HepG2 (cell line): ENCODE results near the gene SLC38A3. TPM values are rescaled to one million over a fixed set of nuclear protein-coding genes. Genes with fewer than 3 reads are reported as not detected.

Experiments used
- DDIT3 ChIP-seq: sonication (generic); formaldehyde crosslinking; IDR thresholded peaks from 2 replicates; pipeline ENCODE4 v1.4.0; 2020; ENCODE audit warnings: mild to moderate bottlenecking, missing genetic modification reagents
- ETS1 ChIP-seq: sonication (generic); formaldehyde crosslinking; IDR thresholded peaks from 2 replicates; pipeline ENCODE4 v1.4.0; 2020; ENCODE audit warnings: missing genetic modification reagents
- GATAD1 ChIP-seq: IDR thresholded peaks from 2 replicates; pipeline ENCODE4 v1.6.1; 2016; ENCODE audit warnings: missing genetic modification reagents, missing compliant biosample characterization
- HHEX ChIP-seq: IDR thresholded peaks from 2 replicates; pipeline ENCODE4 v1.6.1; 2016; ENCODE audit warnings: control low read depth
- HMG20B ChIP-seq: conservative IDR thresholded peaks from 2 replicates; pipeline ENCODE4 v1.6.1; 2016; ENCODE audit warnings: missing genetic modification reagents, missing compliant biosample characterization
- NFYC ChIP-seq: IDR thresholded peaks from 2 replicates; pipeline ENCODE4 v1.6.1; 2016; ENCODE audit warnings: missing genetic modification reagents, missing compliant biosample characterization
- PAF1 ChIP-seq: IDR thresholded peaks from 2 replicates; pipeline ENCODE4 v1.6.1; 2016; ENCODE audit warnings: missing genetic modification reagents, missing compliant biosample characterization
- PRDM10 ChIP-seq: sonication (generic); formaldehyde crosslinking; IDR thresholded peaks from 2 replicates; pipeline ENCODE4 v1.4.0; 2020; ENCODE audit warnings: low read depth, missing genetic modification reagents
- RAD21 ChIP-seq: fragments of 450-650 bp; formaldehyde crosslinking; IDR thresholded peaks from 2 replicates; pipeline ENCODE4 v1.5.0; 2020; ENCODE audit warnings: mild to moderate bottlenecking
- SP2 ChIP-seq: sonication (generic); formaldehyde crosslinking; IDR thresholded peaks from 2 replicates; pipeline ENCODE4 v1.5.1; 2020; ENCODE audit warnings: mild to moderate bottlenecking, missing genetic modification reagents
- ZFP36L1 ChIP-seq: sonication (generic); formaldehyde crosslinking; IDR thresholded peaks from 2 replicates; pipeline ENCODE4 v1.8.0; 2022; ENCODE audit warnings: mild to moderate bottlenecking, missing genetic modification reagents, moderate library complexity
- ZNF207 ChIP-seq: fragments of 450-650 bp; IDR thresholded peaks from 2 replicates; pipeline ENCODE4 v1.6.1; 2016; ENCODE audit warnings: antibody characterized with exemption, borderline replicate concordance
- ZNF251 ChIP-seq: sonication (generic); formaldehyde crosslinking; IDR thresholded peaks from 2 replicates; pipeline ENCODE4 v1.9.0; 2021; ENCODE audit warnings: mild to moderate bottlenecking, missing genetic modification reagents
- ZNF318 ChIP-seq: sonication (generic); formaldehyde crosslinking; IDR thresholded peaks from 2 replicates; pipeline ENCODE4 v1.4.0; 2020; ENCODE audit warnings: mild to moderate bottlenecking, missing genetic modification reagents
- ZNF552 ChIP-seq: sonication (generic); formaldehyde crosslinking; IDR thresholded peaks from 2 replicates; pipeline ENCODE4 v1.9.0; 2022; ENCODE audit warnings: missing genetic modification reagents, mild to moderate bottlenecking, borderline replicate concordance
- ZNF883 ChIP-seq: sonication (generic); formaldehyde crosslinking; IDR thresholded peaks from 2 replicates; pipeline ENCODE4 v1.5.1; 2020; ENCODE audit warnings: mild to moderate bottlenecking, missing genetic modification reagents; ENCODE audit errors: not compliant biosample characterization
- polyA plus RNA-seq, 8 experiments: library from polyadenylated mRNA; depleted of rRNA in 3 of 8; stranded (reverse) in 7 of 8; unstranded in 1 of 8; fragments of >200 nt; fragmentation: Illumina TruSeq in 4 of 8; extraction: Trizol in 4 of 8; gene quantifications; 2 replicates each; pipeline versions ENCODE4 v1.2.1 to v1.2.3, GENCODE V29; 2011 to 2016; ENCODE audit warnings: low read depth in 4 of 8, missing spikeins in 1 of 8, mixed read lengths in 1 of 8; ENCODE audit not compliant: insufficient read depth in 1 of 8
- total RNA-seq, 5 experiments: library from RNA; depleted of rRNA; stranded (reverse); fragments of >200 nt; fragmentation: Illumina TruSeq; extraction: Trizol; gene quantifications; 2 replicates each; pipeline ENCODE4 v1.2.3, GENCODE V29; 2016; ENCODE audit warnings: low read depth in 1 of 5

SLC38A3 gene
- total and polyA plus RNA-seq, 2 of the 13 experiments (the other 11 are each of a cell fraction or from before 2014, with no cell fraction given), result 29.8 to 164 TPM

GRCh38 chr3:50195501-50196252, 9.4 kb upstream of the SLC38A3 start (continued):
- TF ChIP-seq HMG20B, result peak; percentile 31; the same call in 1 of the 2 replicates
- TF ChIP-seq SP2 (CRISPR knock-in tag), result peak; percentile 67
- 0 out of 2 replicates have a peak, but pooled peaks have one; percentile 16 for TF ChIP-seq ETS1 (CRISPR knock-in tag)
- TF ChIP-seq ZNF251 (CRISPR knock-in tag), result peak; percentile 76; the same call in 1 of the 2 replicates
- TF ChIP-seq RAD21 (CRISPR knock-in tag), result peak; percentile 34
- peak; percentile 79 for TF ChIP-seq NFYC (CRISPR knock-in tag)
- peak; percentile 63; the same call in 1 of the 2 replicates for TF ChIP-seq PRDM10 (CRISPR knock-in tag)
- peak; percentile 75 for TF ChIP-seq ZNF883 (CRISPR knock-in tag)
- TF ChIP-seq ZNF318, result peak; percentile 95
- TF ChIP-seq PAF1 (CRISPR knock-in tag), result no peak
- no peak for TF ChIP-seq ZNF207
- peak; percentile 45; the same call in 1 of the 2 replicates for TF ChIP-seq HHEX (CRISPR knock-in tag)
- TF ChIP-seq ZNF552 (CRISPR knock-in tag), result peak; percentile 70; the same call in 1 of the 2 replicates
- peak; percentile 57 for TF ChIP-seq GATAD1 (CRISPR knock-in tag)
- TF ChIP-seq ZFP36L1 (CRISPR knock-in tag), result peak; percentile 95
- TF ChIP-seq DDIT3 (CRISPR knock-in tag), result no peak; the same call in 1 of the 2 replicates
